OCI-LY3 (cell line): Measurements from ENCODE around the gene LAMC2.

Experiments
- CTCF ChIP-seq: fragments of 200-600, 300-600 bp; sonication (generic); IDR thresholded peaks from 2 replicates; pipeline ENCODE4 v1.5.1; 2014; ENCODE audit warnings: antibody characterized with exemption, low read length, low read depth
- EZH2phosphoT487 ChIP-seq: fragments of 200-600 bp; shearing (Covaris generic); IDR thresholded peaks from 2 replicates; pipeline ENCODE4 v1.6.1; 2018; ENCODE audit warnings: antibody characterized with exemption, mixed run types, low read depth

GRCh38 chr1:183166454-183166853 lies 19.6 kb upstream of the LAMC2 start:
- TF ChIP-seq CTCF (no peak), EZH2phosphoT487 (no peak)
